OCI-LY7 (cell line): ENCODE measurements around the gene CCL22.

Experiments used
- CTCF ChIP-seq: fragments of 200-600 bp; sonication (generic); conservative IDR thresholded peaks from 2 replicates; pipeline ENCODE4 v1.5.1; 2014; ENCODE audit warnings: mild to moderate bottlenecking, antibody characterized with exemption, low read length, moderate library complexity, mixed read lengths
- EZH2phosphoT487 ChIP-seq: fragments of 200-600 bp; sonication (generic); IDR thresholded peaks from 2 replicates; pipeline ENCODE4 v1.6.1; 2018; ENCODE audit warnings: low read depth, borderline replicate concordance, mild to moderate bottlenecking, mixed run types, antibody characterized with exemption, low read length, moderate library complexity, mixed read lengths

- TF ChIP-seq CTCF (no peak), EZH2phosphoT487 (no peak)
Observed at GRCh38 chr16:57390636-57391295, 32.2 kb downstream of the CCL22 start.
